Measurements from ENCODE around the gene RAB11FIP3.
A peak's percentile ranks its signal among the peaks of the same experiment; 100 is the strongest.

Gene RAB11FIP3

GRCh38 chr16:519425-519824 is 94.0 kb downstream of the RAB11FIP3 start:
- no peak for DNase-seq (ENCODE audit: low spot score)

- DNase-seq (ENCODE audit: low spot score), result no peak
Measured at GRCh38 chr16:519841-520687, 94.6 kb downstream of the RAB11FIP3 start.

- DNase-seq (ENCODE audit: low spot score), result no peak
Measured at GRCh38 chr16:520847-521246, 95.4 kb downstream of the RAB11FIP3 start.

- DNase-seq (ENCODE audit: low spot score), result no peak
Measured at GRCh38 chr16:521381-522210, 96.1 kb downstream of the RAB11FIP3 start.

GRCh38 chr16:522320-523096 is 97.1 kb downstream of the RAB11FIP3 start:
- no peak for DNase-seq (ENCODE audit: low spot score)

- no peak for DNase-seq (ENCODE audit: low spot score)
Measured at GRCh38 chr16:523097-523741, 97.8 kb downstream of the RAB11FIP3 start.

- DNase-seq (ENCODE audit: low spot score), result no peak
Measured at GRCh38 chr16:524274-525040, 99.0 kb downstream of the RAB11FIP3 start.

GRCh38 chr16:525123-525519 is 99.7 kb downstream of the RAB11FIP3 start:
- DNase-seq (ENCODE audit: low spot score), result no peak

- no peak for DNase-seq (ENCODE audit: low spot score)
Measured at GRCh38 chr16:525520-526180, 100.2 kb downstream of the RAB11FIP3 start.

- no peak for DNase-seq (ENCODE audit: low spot score)
Measured at GRCh38 chr16:526181-527014, 100.9 kb downstream of the RAB11FIP3 start.

GRCh38 chr16:527015-527903 is 101.8 kb downstream of the RAB11FIP3 start, which contains the start of gene CAPN15:
Gene CAPN15, plus strand, starts transcription at chr16:527712. Its CDS starts 19,127 bp downstream, at chr16:546839.
- DNase-seq (ENCODE audit: low spot score), result peak; percentile 68

- no peak for DNase-seq (ENCODE audit: low spot score)
Measured at GRCh38 chr16:528111-529011, 102.9 kb downstream of the RAB11FIP3 start.

GRCh38 chr16:529012-529575 is 103.6 kb downstream of the RAB11FIP3 start:
- DNase-seq (ENCODE audit: low spot score), result no peak

- no peak for DNase-seq (ENCODE audit: low spot score)
Measured at GRCh38 chr16:530111-530817, 104.8 kb downstream of the RAB11FIP3 start.

- DNase-seq (ENCODE audit: low spot score), result no peak
Measured at GRCh38 chr16:531494-532125, 106.2 kb downstream of the RAB11FIP3 start.
